T-helper 17 cell (primary cell): Measurements from ENCODE around the gene UGGT1. TPM values are rescaled to one million over a fixed set of nuclear protein-coding genes. Genes with fewer than 3 reads are reported as not detected.
A peak's percentile ranks its signal among the peaks of the same experiment; 100 is the strongest.

Experiments
- ATAC-seq: fragments of 150-1000 bp; cut with Tn5 transposase; 2 replicates; pipeline ENCODE4 v1.10.0; 2021; ENCODE audit warnings: mild to moderate bottlenecking, moderate library complexity
- DNase-seq, 3 donors: peaks; one replicate each; pipeline versions ENCODE4 v3.0.0 to v3.0.0-alpha.2; 2020 to 2021
- H3K9me3 ChIP-seq: one replicate; pipeline ENCODE4 v1.7.0; 2013; ENCODE audit warnings: low read length, mild to moderate bottlenecking; ENCODE audit not compliant: control insufficient read depth, poor library complexity, severe bottlenecking
- H3K27ac Mint-ChIP-seq: one replicate; pipeline ENCODE4 v1.8.0; 2022; ENCODE audit warnings: mild to moderate bottlenecking, moderate library complexity, mixed read lengths
- H3K27me3 Mint-ChIP-seq: one replicate; pipeline ENCODE4 v1.8.0; 2022; ENCODE audit warnings: mixed read lengths
- H3K36me3 Mint-ChIP-seq: one replicate; pipeline ENCODE4 v1.8.0; 2022; ENCODE audit warnings: low read depth, mixed read lengths
- H3K4me1 Mint-ChIP-seq: one replicate; pipeline ENCODE4 v1.8.0; 2022; ENCODE audit warnings: mild to moderate bottlenecking, mixed read lengths
- H3K4me3 Mint-ChIP-seq: one replicate; pipeline ENCODE4 v1.8.0; 2022; ENCODE audit warnings: mild to moderate bottlenecking, moderate library complexity, mixed read lengths
- total RNA-seq, 4 donors: library from RNA in 2 of 4; stranded (reverse) in 2 of 4; gene quantifications; one replicate each; pipeline ENCODE4 v1.2.3 and lab custom pipeline; 2022 to 2026

Gene UGGT1
- total RNA-seq (10 to 100 TPM; 37.1 to 51.2 TPM), total RNA-seq (lab: John Stamatoyannopoulos, UW) (144 to 173 reads per million in 2 donors)

GRCh38 chr2:128090945-128091725 lies at the start of gene UGGT1:
Gene UGGT1, plus strand, starts transcription at chr2:128091200. Its CDS starts 158 bp downstream, at chr2:128091358.
- Mint-ChIP-seq H3K36me3 (peaks cover 4% of the 10 kb centered on the region), H3K4me3 (peak within 1 kb of the TSS; percentile 96), H3K4me1 (peaks cover 22% of the 10 kb centered on the region), H3K27ac (peak within 1 kb of the TSS; percentile 92), H3K27me3 (peaks cover 2% of the 10 kb centered on the region)
- no peaks in the 10 kb centered on the region for H3K9me3 ChIP-seq
- DNase-seq = peak; percentile 83 to 89 (median 86)
- ATAC-seq = peak; percentile 97

GRCh38 chr2:128041561-128041960 lies 49.4 kb upstream of the UGGT1 start:
- H3K4me1 Mint-ChIP-seq = no peaks in the 10 kb centered on the region
- peaks cover 7% of the 10 kb centered on the region for H3K9me3 ChIP-seq
- H3K27ac Mint-ChIP-seq = no peak overlapping the region
- DNase-seq = no peak
- H3K36me3 Mint-ChIP-seq = peaks cover 2% of the 10 kb centered on the region
- ATAC-seq = no peak
- peaks cover 20% of the 10 kb centered on the region for H3K27me3 Mint-ChIP-seq
- H3K4me3 Mint-ChIP-seq = no peak overlapping the region

GRCh38 chr2:128043041-128043440 lies 48.0 kb upstream of the UGGT1 start:
- no peaks in the 10 kb centered on the region for H3K9me3 ChIP-seq
- H3K27ac Mint-ChIP-seq = no peak overlapping the region
- DNase-seq (no peak), ATAC-seq (no peak)
- no peaks in the 10 kb centered on the region for H3K4me1 Mint-ChIP-seq
- peaks cover 24% of the 10 kb centered on the region for H3K27me3 Mint-ChIP-seq
- no peak overlapping the region for H3K4me3 Mint-ChIP-seq
- H3K36me3 Mint-ChIP-seq = peaks cover 2% of the 10 kb centered on the region

- no peaks in the 10 kb centered on the region for H3K4me1 Mint-ChIP-seq
- peaks cover 35% of the 10 kb centered on the region for H3K27me3 Mint-ChIP-seq
- H3K36me3 Mint-ChIP-seq = peaks cover 3% of the 10 kb centered on the region
Observed at GRCh38 chr2:128053331-128053730, 37.7 kb upstream of the UGGT1 start.

GRCh38 chr2:128054104-128054885 lies 36.7 kb upstream of the UGGT1 start:
- DNase-seq (no peak), ATAC-seq (no peak)
- H3K27ac Mint-ChIP-seq = no peak overlapping the region
- no peaks in the 10 kb centered on the region for H3K4me1 Mint-ChIP-seq
- peaks cover 35% of the 10 kb centered on the region for H3K27me3 Mint-ChIP-seq
- peaks cover 3% of the 10 kb centered on the region for H3K36me3 Mint-ChIP-seq
- H3K4me3 Mint-ChIP-seq = no peak overlapping the region
- no peaks in the 10 kb centered on the region for H3K9me3 ChIP-seq

More at GRCh38 chr2:128053331-128053730, 37.7 kb upstream of the UGGT1 start:
- Mint-ChIP-seq H3K4me3 (no peak overlapping the region), H3K27ac (no peak overlapping the region)
- no peaks in the 10 kb centered on the region for H3K9me3 ChIP-seq
- DNase-seq = no peak
- no peak for ATAC-seq

- Mint-ChIP-seq H3K27me3 (peaks cover 20% of the 10 kb centered on the region), H3K4me1 (no peaks in the 10 kb centered on the region), H3K27ac (no peak overlapping the region), H3K36me3 (no peaks in the 10 kb centered on the region), H3K4me3 (no peak overlapping the region)
- ATAC-seq (no peak), DNase-seq (no peak)
- no peaks in the 10 kb centered on the region for H3K9me3 ChIP-seq
Observed at GRCh38 chr2:128057334-128057733, 33.7 kb upstream of the UGGT1 start.

- DNase-seq (no peak), ATAC-seq (no peak)
- Mint-ChIP-seq H3K4me1 (no peaks in the 10 kb centered on the region), H3K4me3 (no peak overlapping the region), H3K27ac (no peak overlapping the region), H3K27me3 (peaks cover 16% of the 10 kb centered on the region), H3K36me3 (no peaks in the 10 kb centered on the region)
- no peaks in the 10 kb centered on the region for H3K9me3 ChIP-seq
Observed at GRCh38 chr2:128058114-128058513, 32.9 kb upstream of the UGGT1 start.

GRCh38 chr2:128062571-128062970 lies 28.4 kb upstream of the UGGT1 start:
- no peaks in the 10 kb centered on the region for H3K9me3 ChIP-seq
- no peak overlapping the region for H3K4me3 Mint-ChIP-seq
- DNase-seq (no peak), ATAC-seq (no peak)
- H3K27me3 Mint-ChIP-seq = peaks cover 6% of the 10 kb centered on the region
- H3K27ac Mint-ChIP-seq = no peak overlapping the region
- no peaks in the 10 kb centered on the region for H3K36me3 Mint-ChIP-seq
- H3K4me1 Mint-ChIP-seq = no peaks in the 10 kb centered on the region

- no peak overlapping the region for H3K4me3 Mint-ChIP-seq
- no peaks in the 10 kb centered on the region for H3K4me1 Mint-ChIP-seq
- H3K27me3 Mint-ChIP-seq = peaks cover 6% of the 10 kb centered on the region
- no peak for DNase-seq
- no peak overlapping the region for H3K27ac Mint-ChIP-seq
- no peak for ATAC-seq
- H3K36me3 Mint-ChIP-seq = no peaks in the 10 kb centered on the region
- H3K9me3 ChIP-seq = no peaks in the 10 kb centered on the region
Observed at GRCh38 chr2:128064353-128064752, 26.6 kb upstream of the UGGT1 start.

GRCh38 chr2:128069769-128070168 lies 21.2 kb upstream of the UGGT1 start:
- Mint-ChIP-seq H3K36me3 (no peaks in the 10 kb centered on the region), H3K4me3 (no peak overlapping the region), H3K4me1 (no peaks in the 10 kb centered on the region), H3K27ac (no peak overlapping the region), H3K27me3 (no peaks in the 10 kb centered on the region)
- H3K9me3 ChIP-seq = no peaks in the 10 kb centered on the region
- DNase-seq = no peak
- no peak for ATAC-seq

- ATAC-seq (no peak), DNase-seq (no peak)
- Mint-ChIP-seq H3K4me1 (no peaks in the 10 kb centered on the region), H3K36me3 (no peaks in the 10 kb centered on the region), H3K27ac (no peak overlapping the region), H3K4me3 (no peak overlapping the region), H3K27me3 (no peaks in the 10 kb centered on the region)
- H3K9me3 ChIP-seq = no peaks in the 10 kb centered on the region
Observed at GRCh38 chr2:128073278-128073677, 17.7 kb upstream of the UGGT1 start.

- Mint-ChIP-seq H3K27ac (no peak overlapping the region), H3K36me3 (no peaks in the 10 kb centered on the region), H3K4me1 (no peaks in the 10 kb centered on the region), H3K4me3 (no peak overlapping the region), H3K27me3 (peaks cover 7% of the 10 kb centered on the region)
- no peak for DNase-seq
- no peaks in the 10 kb centered on the region for H3K9me3 ChIP-seq
- no peak for ATAC-seq
Observed at GRCh38 chr2:128076461-128077106, 14.4 kb upstream of the UGGT1 start.

- no peak for DNase-seq
- no peak for ATAC-seq
- Mint-ChIP-seq H3K27me3 (peaks cover 15% of the 10 kb centered on the region), H3K36me3 (no peaks in the 10 kb centered on the region), H3K4me1 (no peaks in the 10 kb centered on the region), H3K27ac (no peak overlapping the region), H3K4me3 (no peak overlapping the region)
- H3K9me3 ChIP-seq = no peaks in the 10 kb centered on the region
Observed at GRCh38 chr2:128084757-128085156, 6.2 kb upstream of the UGGT1 start.
